NT2/D1 (cell line): Measurements from ENCODE around the gene C11orf68.

ENCODE experiments used
- SUZ12 ChIP-seq: IDR thresholded peaks from 2 replicates; pipeline ENCODE4 v1.6.1; 2011; ENCODE audit not compliant: insufficient read length, insufficient read depth; ENCODE audit errors: extremely low read depth
- YY1 ChIP-seq: IDR thresholded peaks from 2 replicates; pipeline ENCODE4 v1.6.1; 2011; ENCODE audit not compliant: insufficient read length, insufficient read depth
- ZNF274 ChIP-seq: IDR thresholded peaks from 2 replicates; pipeline ENCODE4 v1.6.1; 2011; ENCODE audit warnings: mild to moderate bottlenecking, low read depth, low read length

GRCh38 chr11:65915821-65916251 lies 3.0 kb downstream of the C11orf68 start:
- TF ChIP-seq ZNF274, result no peak
- TF ChIP-seq YY1, result no peak
- TF ChIP-seq SUZ12, result no peak
